Esophagus squamous epithelium (tissue), 4 donors: ENCODE data around the gene INPP4B.

Experiments
- POLR2A ChIP-seq, 4 donors: fragments of 450-650 bp; IDR thresholded peaks; one replicate each; pipeline ENCODE4 v1.6.1; 2017; ENCODE audit warnings: antibody characterized with exemption in 4 of 4, mild to moderate bottlenecking in 4 of 4, moderate library complexity in 3 of 4
- TF ChIP-seq, protein P1 (sequence below), 6 experiments: fragments of 450-650 bp in 4 of 6; fragments of 200-600 bp in 2 of 6; sonication (generic) in 2 of 6; IDR thresholded peaks; one replicate each; pipeline ENCODE4 v1.5.1; 2016 to 2019; ENCODE audit warnings: antibody characterized with exemption in 6 of 6, mild to moderate bottlenecking in 4 of 6, moderate library complexity in 4 of 6

DNA sequence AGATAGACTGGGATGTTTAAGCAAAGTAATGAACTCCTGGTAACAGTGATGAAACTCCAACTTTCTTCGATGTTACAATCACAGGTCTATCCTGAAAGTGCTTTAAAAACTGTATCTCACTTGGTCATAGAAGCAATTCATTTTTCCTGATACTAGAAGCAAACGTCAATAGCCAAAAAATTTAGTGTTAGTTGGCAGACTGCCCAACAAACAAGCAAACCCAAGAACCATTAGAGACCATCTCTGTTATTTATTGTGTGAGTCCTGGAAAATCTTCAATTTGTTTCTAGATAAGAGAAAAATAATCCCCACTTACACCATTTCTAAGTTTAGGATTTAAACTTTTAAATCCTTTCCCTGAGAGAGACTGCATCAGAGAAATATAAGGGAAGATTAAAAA is 553.9 kb downstream of the INPP4B start:
- TF ChIP-seq POLR2A (IDR thresholded peaks at IDR 0.05): no peak
- TF ChIP-seq, protein P1, sequence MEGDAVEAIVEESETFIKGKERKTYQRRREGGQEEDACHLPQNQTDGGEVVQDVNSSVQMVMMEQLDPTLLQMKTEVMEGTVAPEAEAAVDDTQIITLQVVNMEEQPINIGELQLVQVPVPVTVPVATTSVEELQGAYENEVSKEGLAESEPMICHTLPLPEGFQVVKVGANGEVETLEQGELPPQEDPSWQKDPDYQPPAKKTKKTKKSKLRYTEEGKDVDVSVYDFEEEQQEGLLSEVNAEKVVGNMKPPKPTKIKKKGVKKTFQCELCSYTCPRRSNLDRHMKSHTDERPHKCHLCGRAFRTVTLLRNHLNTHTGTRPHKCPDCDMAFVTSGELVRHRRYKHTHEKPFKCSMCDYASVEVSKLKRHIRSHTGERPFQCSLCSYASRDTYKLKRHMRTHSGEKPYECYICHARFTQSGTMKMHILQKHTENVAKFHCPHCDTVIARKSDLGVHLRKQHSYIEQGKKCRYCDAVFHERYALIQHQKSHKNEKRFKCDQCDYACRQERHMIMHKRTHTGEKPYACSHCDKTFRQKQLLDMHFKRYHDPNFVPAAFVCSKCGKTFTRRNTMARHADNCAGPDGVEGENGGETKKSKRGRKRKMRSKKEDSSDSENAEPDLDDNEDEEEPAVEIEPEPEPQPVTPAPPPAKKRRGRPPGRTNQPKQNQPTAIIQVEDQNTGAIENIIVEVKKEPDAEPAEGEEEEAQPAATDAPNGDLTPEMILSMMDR (IDR thresholded peaks at IDR 0.05): no peak
